ENCODE measurements around the gene METTL9. TPM values are rescaled to one million over a fixed set of nuclear protein-coding genes. Genes with fewer than 3 reads are reported as not detected.
"Not testable (repeated sequence)": the region's sequence is repeated elsewhere in the genome, so short reads cannot be mapped to it uniquely, and the experiment has no call there.

The METTL9 gene
- total RNA-seq, 4 donors from 2014 or later = 128 to 162 (median 140) TPM

GRCh38 chr16:21663889-21664647 is 64.7 kb downstream of the METTL9 start, which contains the start of gene OTOA:
TSS of gene OTOA (plus strand) at chr16:21663968. CDS start at chr16:21678515, 14,547 bp downstream.
- intact Hi-C loops (cut with DNase I; ENCODE audit: low total_unique reads) = no loop called here
- no peak for TF ChIP-seq POLR2A (IDR thresholded peaks at IDR 0.05)
- no peak for TF ChIP-seq CTCF (IDR thresholded peaks at IDR 0.05)
- H3K4me3 ChIP-seq (ENCODE audit: low read depth, poor library complexity, severe bottlenecking) = no peak within 1 kb of the TSS
- no peak for DNase-seq (ENCODE audit: low spot score in 2 of 2)
- WGBS, 2 donors = 9 to 11% methylated on average over 42 to 45 of the region's 45 CpGs

- 95 to 97% methylated on average over 10 of the region's 10 CpGs for WGBS, 2 donors
- intact Hi-C loops (cut with DNase I; ENCODE audit: low total_unique reads) = no loop called here
- H3K4me3 ChIP-seq (ENCODE audit: low read depth, poor library complexity, severe bottlenecking) = no peak overlapping the region
- DNase-seq (ENCODE audit: low spot score in 2 of 2) = no peak
- no peak for TF ChIP-seq CTCF (IDR thresholded peaks at IDR 0.05)
- TF ChIP-seq POLR2A (IDR thresholded peaks at IDR 0.05) = no peak
Measured at GRCh38 chr16:21664801-21665492, 65.6 kb downstream of the METTL9 start.

GRCh38 chr16:21666772-21667171 is 67.4 kb downstream of the METTL9 start:
- no peak for TF ChIP-seq CTCF (IDR thresholded peaks at IDR 0.05)
- no peak for TF ChIP-seq POLR2A (IDR thresholded peaks at IDR 0.05)
- H3K4me3 ChIP-seq (ENCODE audit: low read depth, poor library complexity, severe bottlenecking) = no peak overlapping the region
- no peak for DNase-seq (ENCODE audit: low spot score in 2 of 2)
- 38 to 48% methylated on average over 3 of the region's 3 CpGs for WGBS, 2 donors
- intact Hi-C loops (cut with DNase I; ENCODE audit: low total_unique reads) = no loop called here

GRCh38 chr16:21667575-21667974 is 68.2 kb downstream of the METTL9 start:
- no peak overlapping the region for H3K4me3 ChIP-seq (ENCODE audit: low read depth, poor library complexity, severe bottlenecking)
- DNase-seq (ENCODE audit: low spot score in 2 of 2) = no peak
- WGBS, 2 donors = 83% methylated on average over 3 of the region's 3 CpGs
- intact Hi-C loops (cut with DNase I; ENCODE audit: low total_unique reads) = no loop called here
- TF ChIP-seq POLR2A (IDR thresholded peaks at IDR 0.05) (no peak), CTCF (IDR thresholded peaks at IDR 0.05) (no peak)

- 78 to 92% methylated on average over 3 of the region's 3 CpGs for WGBS, 2 donors
- TF ChIP-seq CTCF (IDR thresholded peaks at IDR 0.05) (no peak), POLR2A (IDR thresholded peaks at IDR 0.05) (no peak)
- no peak overlapping the region for H3K4me3 ChIP-seq (ENCODE audit: low read depth, poor library complexity, severe bottlenecking)
- DNase-seq (ENCODE audit: low spot score in 2 of 2) = no peak
- intact Hi-C loops (cut with DNase I; ENCODE audit: low total_unique reads) = no loop called here
Measured at GRCh38 chr16:21673469-21673868, 74.1 kb downstream of the METTL9 start.

- H3K4me3 ChIP-seq (ENCODE audit: low read depth, poor library complexity, severe bottlenecking); DNase-seq (ENCODE audit: low spot score in 2 of 2); intact Hi-C loops (cut with DNase I; ENCODE audit: low total_unique reads): not testable (repeated sequence)
- WGBS, 2 donors = 92 to 94% methylated on average over 4 of the region's 4 CpGs
Measured at GRCh38 chr16:21674456-21674855, 75.1 kb downstream of the METTL9 start.

GRCh38 chr16:21680714-21681113 is 81.3 kb downstream of the METTL9 start:
- H3K4me3 ChIP-seq (ENCODE audit: low read depth, poor library complexity, severe bottlenecking); DNase-seq (ENCODE audit: low spot score in 2 of 2); intact Hi-C loops (cut with DNase I; ENCODE audit: low total_unique reads): not testable (repeated sequence)
- 91 to 96% methylated on average over 5 of the region's 5 CpGs for WGBS, 2 donors
